ENCODE measurements around the gene PTPRM. TPM values are rescaled to one million over a fixed set of nuclear protein-coding genes. Genes with fewer than 3 reads are reported as not detected.

The PTPRM gene
- total and polyA plus RNA-seq, 12 donors, result 31.7 to 116 (median 61.2) TPM

DNA sequence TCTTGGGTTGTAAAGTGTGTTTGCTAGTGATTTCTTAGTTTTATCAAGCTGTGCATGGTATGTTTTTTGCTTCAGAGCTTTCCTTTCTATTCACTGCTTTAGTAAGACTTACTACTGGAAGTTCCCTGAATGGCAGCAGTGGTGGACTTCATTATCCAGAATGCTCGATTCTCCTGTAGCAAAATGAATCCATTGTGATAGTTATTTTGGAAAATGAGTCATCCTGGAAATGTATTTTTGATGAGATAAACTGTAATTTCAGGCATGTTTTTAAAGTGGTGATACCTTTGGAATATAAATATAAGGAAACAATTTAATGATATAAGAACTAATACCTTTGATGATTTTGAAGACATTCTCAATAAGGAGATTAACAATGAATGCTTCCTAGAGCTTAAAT lies 387.1 kb downstream of the PTPRM start:
- Histone ChIP-seq H3K36me3 (replicated peaks in 1 of 2) (no peaks in the 10 kb centered on the region), H3K27ac (peak overlapping the region in 1 of 5 donors; percentile 20), H3K27me3 (no peaks in the 10 kb centered on the region), H3K9me3 (replicated peaks in 1 of 3) (no peaks in the 10 kb centered on the region), H3K4me3 (no peak overlapping the region), H3K4me1 (replicated peaks in 1 of 2) (peaks cover 5 to 25% of the 10 kb centered on the region in 2 donors)
- WGBS, 4 donors, result 17 to 50% (median 42%) methylated on average over 1 of the region's 1 CpG
- DNase-seq, result no peak
- intact Hi-C loops (cut with DNase I), result no loop called here
- TF ChIP-seq, protein P1, sequence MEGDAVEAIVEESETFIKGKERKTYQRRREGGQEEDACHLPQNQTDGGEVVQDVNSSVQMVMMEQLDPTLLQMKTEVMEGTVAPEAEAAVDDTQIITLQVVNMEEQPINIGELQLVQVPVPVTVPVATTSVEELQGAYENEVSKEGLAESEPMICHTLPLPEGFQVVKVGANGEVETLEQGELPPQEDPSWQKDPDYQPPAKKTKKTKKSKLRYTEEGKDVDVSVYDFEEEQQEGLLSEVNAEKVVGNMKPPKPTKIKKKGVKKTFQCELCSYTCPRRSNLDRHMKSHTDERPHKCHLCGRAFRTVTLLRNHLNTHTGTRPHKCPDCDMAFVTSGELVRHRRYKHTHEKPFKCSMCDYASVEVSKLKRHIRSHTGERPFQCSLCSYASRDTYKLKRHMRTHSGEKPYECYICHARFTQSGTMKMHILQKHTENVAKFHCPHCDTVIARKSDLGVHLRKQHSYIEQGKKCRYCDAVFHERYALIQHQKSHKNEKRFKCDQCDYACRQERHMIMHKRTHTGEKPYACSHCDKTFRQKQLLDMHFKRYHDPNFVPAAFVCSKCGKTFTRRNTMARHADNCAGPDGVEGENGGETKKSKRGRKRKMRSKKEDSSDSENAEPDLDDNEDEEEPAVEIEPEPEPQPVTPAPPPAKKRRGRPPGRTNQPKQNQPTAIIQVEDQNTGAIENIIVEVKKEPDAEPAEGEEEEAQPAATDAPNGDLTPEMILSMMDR (IDR thresholded peaks at IDR 0.05), result no peak
- no peak for TF ChIP-seq POLR2A (IDR thresholded peaks at IDR 0.05)

DNA sequence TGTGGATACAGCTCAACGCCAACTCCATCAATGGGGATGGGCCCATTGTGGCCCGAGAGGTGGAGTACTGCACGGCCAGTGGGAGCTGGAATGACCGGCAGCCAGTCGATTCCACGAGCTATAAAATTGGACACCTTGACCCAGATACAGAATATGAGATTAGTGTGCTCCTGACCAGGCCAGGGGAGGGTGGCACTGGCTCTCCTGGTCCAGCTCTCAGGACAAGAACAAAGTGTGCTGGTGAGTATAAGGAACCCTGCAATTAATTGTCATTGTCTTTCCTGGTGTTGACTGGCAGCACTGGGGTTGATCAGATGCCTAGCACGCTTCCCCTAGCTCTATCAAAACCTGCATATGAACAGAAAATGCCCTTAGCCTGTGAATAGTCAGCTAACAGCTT lies 388.1 kb downstream of the PTPRM start:
- H3K36me3 ChIP-seq (replicated peaks in 1 of 2), result no peaks in the 10 kb centered on the region
- TF ChIP-seq, protein P1 (IDR thresholded peaks at IDR 0.05), result no peak
- no peak for TF ChIP-seq POLR2A (IDR thresholded peaks at IDR 0.05)
- no peak overlapping the region for H3K4me3 ChIP-seq
- 54 to 89% (median 69%) methylated on average over 7 of the region's 7 CpGs for WGBS, 4 donors
- no peaks in the 10 kb centered on the region for H3K9me3 ChIP-seq (replicated peaks in 1 of 3)
- no peaks in the 10 kb centered on the region for H3K27me3 ChIP-seq
- intact Hi-C loops (cut with DNase I), result no loop called here
- peaks cover 5 to 31% of the 10 kb centered on the region in 2 donors for H3K4me1 ChIP-seq (replicated peaks in 1 of 2)
- peak in 3 of 7 donors; percentile 24 to 74 (median 24) for DNase-seq
- H3K27ac ChIP-seq, result no peak overlapping the region

GRCh38 chr18:7957297-7957696 lies 390.2 kb downstream of the PTPRM start:
- WGBS, 4 donors, result 86 to 88% (median 87%) methylated on average over 3 of the region's 3 CpGs
- Histone ChIP-seq H3K27me3 (no peaks in the 10 kb centered on the region), H3K9me3 (replicated peaks in 1 of 3) (no peaks in the 10 kb centered on the region), H3K4me3 (no peak overlapping the region), H3K4me1 (replicated peaks in 1 of 2) (peaks cover 5 to 34% of the 10 kb centered on the region in 2 donors), H3K36me3 (replicated peaks in 1 of 2) (no peaks in the 10 kb centered on the region), H3K27ac (no peak overlapping the region)
- no peak for DNase-seq
- intact Hi-C loops (cut with DNase I), result no loop called here
- no peak for TF ChIP-seq POLR2A (IDR thresholded peaks at IDR 0.05)
- TF ChIP-seq, protein P1 (IDR thresholded peaks at IDR 0.05), result no peak

DNA sequence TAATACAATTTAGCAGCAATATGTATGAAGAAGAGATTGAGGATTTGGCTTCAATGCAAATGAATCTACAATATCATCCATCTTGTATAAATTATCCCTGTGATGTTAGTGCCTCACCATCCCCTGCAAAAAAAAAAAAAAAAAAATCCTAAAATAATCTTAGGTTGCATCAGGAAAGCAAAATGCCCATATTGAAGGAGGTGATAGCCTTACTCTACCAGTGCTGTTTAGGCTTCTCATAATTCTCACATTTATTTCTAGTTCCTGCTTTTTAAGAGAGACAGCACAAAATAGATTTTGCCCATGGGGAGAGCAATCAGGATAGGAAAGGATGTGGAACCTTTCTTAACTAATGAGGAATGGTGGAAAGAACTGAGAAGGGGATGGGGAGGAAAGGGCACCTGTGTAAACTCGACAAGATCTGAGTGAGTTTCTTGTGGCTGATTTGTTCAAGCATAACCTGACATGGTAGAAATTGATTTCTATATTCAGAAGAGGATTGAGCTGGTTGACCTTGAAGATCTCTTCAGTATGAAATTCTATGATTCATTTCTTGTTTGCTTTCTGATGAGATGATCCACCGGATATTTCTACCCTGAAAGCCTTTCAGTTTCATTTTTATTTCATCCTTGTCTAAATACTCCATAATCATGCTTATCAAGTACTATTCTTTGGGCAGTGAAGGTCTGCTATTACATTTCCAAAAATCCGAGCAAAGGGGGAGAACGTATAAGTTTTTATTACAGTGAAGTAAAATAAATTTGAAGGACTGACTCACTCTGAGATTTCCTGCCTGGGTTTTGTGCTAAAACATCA lies 391.2 kb downstream of the PTPRM start:
- peak overlapping the region in 1 of 4 donors; percentile 23 for H3K4me3 ChIP-seq
- no peaks in the 10 kb centered on the region for H3K36me3 ChIP-seq (replicated peaks in 1 of 2)
- no peak for DNase-seq
- no peaks in the 10 kb centered on the region for H3K9me3 ChIP-seq (replicated peaks in 1 of 3)
- intact Hi-C loops (cut with DNase I), result no loop called here
- H3K27ac ChIP-seq, result peak overlapping the region; percentile 1 to 75 (median 72)
- TF ChIP-seq, protein P1 (IDR thresholded peaks at IDR 0.05), result no peak
- no peak for TF ChIP-seq POLR2A (IDR thresholded peaks at IDR 0.05)
- H3K27me3 ChIP-seq, result no peaks in the 10 kb centered on the region
- peaks cover 5 to 34% of the 10 kb centered on the region in 2 donors for H3K4me1 ChIP-seq (replicated peaks in 1 of 2)
- 16 to 25% (median 22%) methylated on average over 4 of the region's 4 CpGs for WGBS, 4 donors
